Effector CD4-positive, alpha-beta T cell (primary cell): ENCODE data around the gene PGP.
"Not testable (repeated sequence)": the region's sequence is repeated elsewhere in the genome, so short reads cannot be mapped to it uniquely, and the experiment has no call there.

ENCODE experiments used
- DNase-seq: peaks from one replicate; pipeline ENCODE4 v3.0.0-alpha.2; 2020
- total RNA-seq: gene quantifications from one replicate; lab custom pipeline; 2026; lab: John Stamatoyannopoulos, UW

Gene PGP, protein sequence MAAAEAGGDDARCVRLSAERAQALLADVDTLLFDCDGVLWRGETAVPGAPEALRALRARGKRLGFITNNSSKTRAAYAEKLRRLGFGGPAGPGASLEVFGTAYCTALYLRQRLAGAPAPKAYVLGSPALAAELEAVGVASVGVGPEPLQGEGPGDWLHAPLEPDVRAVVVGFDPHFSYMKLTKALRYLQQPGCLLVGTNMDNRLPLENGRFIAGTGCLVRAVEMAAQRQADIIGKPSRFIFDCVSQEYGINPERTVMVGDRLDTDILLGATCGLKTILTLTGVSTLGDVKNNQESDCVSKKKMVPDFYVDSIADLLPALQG
- total RNA-seq = 17.6 reads per million, percentile 44 among the genes with 10 or more reads in this experiment

DNA sequence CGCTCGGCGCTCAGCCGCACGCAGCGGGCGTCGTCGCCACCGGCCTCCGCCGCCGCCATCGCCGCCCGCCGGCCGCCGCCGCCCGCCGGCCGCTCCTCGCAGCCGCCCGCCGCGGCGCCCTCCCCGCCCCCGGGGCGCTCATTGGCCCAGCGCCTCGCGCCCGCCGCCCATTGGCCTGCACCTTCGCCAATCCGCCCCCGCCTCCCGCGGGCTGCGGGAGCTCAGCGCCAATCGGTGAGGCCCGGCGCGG is at the start of gene PGP:
Gene PGP (minus strand): TSS at position 122 of the 250 bp plus-strand sequence. CDS start 63 bp downstream, at position 59.
- DNase-seq = no peak

DNA sequence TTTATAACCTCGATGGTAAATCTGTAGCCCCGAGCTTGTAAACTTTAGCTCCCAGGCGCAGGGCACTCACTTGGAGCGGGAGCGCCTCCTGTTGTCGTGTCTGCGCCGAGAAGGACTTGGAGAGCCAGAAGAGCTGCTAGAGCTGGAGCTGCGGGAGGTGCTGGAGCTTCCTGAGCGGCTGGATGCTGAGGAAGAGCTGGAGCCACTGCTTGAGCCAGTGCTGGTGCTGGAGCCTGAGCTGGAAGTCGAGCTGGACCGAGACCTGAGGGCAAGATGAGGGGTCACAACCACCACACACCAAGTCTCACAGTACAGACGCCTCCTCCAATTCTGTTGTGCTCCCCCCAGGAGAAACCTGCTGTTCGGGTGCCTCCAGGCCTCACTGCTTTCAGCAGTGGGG is 48.4 kb upstream of the PGP start:
- DNase-seq = not testable (repeated sequence)

DNA sequence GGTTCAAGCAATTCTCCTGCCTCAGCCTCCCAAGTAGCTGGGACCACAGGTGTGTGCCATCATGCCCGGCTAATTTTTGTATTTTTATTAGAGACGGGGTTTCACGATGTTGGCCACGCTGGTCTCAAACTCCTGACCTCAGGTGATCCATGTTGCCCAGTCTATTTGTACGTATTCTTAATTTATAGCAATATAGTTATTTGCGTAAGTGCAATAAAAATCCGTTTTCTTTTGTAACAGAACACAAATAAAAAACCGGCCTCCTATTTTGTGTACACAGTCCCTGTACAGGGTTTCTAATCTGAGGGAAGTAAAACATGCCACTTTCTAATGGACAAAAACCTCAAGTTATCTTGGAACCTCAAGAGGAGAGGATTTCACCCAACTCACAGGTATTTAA is 45.6 kb upstream of the PGP start:
- no peak for DNase-seq

DNA sequence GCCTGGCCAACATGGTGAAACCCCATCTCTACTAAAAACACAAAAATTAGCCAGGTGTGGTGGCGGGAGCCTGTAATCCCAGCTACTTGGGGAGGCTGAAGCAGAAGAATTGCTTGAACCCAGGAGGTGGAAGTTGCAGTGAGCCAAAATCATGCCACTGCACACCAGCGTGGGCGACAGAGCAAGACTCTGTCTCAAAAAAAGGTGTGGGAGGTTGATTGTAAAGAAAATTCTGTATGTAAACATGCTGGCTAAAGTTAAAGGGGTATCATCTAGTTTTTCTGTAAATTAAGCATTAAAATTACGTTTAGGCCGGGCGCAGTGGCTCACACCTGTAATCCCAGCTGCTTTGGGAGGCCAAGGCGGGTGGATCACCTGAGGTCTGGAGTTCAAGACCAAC is 43.9 kb upstream of the PGP start:
- DNase-seq = not testable (repeated sequence)

DNA sequence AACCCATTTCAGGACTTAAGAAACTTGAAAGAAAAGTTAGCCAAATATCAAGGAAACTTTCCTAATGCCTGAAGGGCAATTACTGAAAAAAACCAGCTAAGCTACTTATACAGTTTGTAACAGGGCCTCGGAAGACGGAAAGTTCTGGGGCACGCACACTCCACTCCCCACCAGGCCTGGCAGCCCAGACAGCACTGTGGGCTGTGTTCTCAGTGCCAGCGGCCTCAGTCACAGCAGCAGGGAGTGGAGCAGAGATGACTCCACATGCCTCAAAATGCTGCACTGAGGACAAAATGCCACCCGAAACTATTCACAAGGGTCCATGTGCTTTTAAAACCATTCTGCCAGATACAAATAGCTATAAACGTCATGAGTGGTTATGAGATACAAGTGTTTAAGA is 43.1 kb upstream of the PGP start:
- DNase-seq = no peak

DNA sequence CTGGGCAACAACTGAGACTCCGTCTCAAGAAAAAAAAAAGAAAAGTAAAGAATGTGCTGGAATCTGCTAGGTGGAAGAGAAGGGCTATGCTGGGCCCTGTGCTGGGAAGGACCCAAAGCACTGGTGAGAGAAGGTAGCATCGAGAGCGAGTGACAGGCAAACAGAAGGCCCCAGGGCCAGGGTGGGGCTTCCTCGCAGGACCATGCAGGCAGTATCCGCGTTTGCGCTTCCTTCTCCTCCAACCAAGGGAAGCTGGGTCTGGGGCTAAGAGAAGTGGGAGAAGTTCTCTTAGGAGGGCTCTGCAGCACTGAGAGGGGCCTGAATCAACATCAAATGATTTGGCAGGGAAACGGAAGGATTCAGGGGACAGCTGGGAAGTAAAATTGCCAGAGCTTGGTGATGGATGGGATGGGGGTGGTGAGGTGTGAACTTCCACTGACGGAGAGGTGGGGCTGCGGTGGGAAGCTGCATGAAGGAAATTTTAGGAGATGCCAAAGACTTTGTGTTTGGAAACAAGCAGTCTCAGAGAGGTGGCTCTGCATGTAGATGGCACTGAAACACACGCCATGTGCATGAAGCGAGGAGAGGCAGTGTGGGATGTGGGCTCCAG is 42.0 kb upstream of the PGP start:
- no peak for DNase-seq

DNA sequence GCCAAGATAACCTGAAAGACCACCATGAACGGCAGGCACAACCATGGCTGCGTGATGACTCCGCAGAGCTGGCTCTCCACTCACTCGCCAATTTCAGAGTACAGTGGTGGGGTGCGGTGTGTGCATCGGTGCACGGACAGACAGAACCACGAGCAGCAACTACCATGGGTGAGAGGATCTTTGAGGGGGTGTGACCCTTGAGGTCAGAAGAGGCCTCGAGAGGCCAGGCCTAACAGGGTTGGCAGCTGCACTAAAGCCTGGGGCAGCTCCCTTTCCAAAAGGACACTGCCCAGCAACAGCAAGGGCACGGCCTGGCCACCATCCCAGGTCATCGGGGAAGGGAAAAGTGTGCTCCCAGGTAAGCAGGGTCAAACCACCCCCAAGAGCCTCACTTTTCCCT is 38.7 kb upstream of the PGP start:
- DNase-seq = no peak

DNA sequence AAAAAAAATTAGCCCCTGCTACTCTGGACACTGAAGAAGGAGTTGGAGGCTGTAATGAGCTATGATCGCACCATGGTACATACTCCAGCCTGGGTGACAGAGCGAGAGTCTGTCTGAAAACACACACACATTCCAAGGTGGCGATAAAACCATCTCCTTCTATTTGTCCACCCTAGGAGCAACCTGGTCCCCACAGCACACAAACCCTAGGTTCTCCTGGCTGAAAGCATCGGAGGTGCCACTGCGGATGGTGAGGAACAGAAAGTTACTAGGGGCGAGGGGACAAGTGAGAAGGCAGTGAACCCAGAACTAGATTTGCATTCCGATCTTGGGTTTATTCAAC is 38.1 kb upstream of the PGP start:
- no peak for DNase-seq

DNA sequence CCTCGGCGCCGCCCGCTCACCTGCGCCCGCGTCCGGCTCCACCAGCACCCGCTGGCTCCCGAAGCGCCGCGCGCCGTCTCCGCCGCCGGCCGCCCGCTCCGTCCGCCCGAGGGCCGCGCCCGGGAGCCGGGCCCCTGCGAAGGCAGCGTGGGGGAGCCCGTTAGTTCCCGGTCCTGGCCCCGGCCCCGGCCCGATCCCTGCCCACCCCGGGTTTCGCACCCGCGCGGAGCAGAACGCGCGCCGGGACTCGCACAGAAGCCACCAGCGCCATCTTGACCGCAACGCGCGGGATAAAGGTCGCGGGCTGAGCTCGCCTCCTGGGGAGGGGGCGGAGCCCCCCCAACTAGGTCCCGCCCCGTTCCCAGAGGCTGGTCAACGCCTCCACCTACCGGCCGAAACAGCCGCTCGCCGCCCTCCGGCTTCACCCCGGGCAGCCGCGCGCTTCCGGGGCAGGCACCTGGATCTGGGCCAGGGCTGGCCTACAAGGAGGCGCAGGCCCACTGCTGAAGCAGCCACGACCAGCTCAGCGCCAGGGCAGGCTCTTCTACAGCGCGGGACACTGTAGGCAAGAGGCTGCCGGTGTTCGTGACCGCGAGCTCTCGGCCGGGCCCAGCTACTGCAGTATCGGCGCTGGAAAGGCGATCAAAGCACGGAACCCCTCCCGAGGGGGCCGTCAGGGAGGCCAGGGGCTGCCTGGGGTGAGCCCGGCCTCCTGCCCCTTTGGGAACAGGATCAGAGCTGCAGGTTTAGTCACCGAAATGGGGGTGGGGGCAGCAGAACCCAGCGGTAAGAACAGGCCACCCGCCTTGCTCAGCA is 36.9 kb upstream of the PGP start, which contains the start of gene ECI1:
Gene ECI1 (minus strand): TSS at position 292 of the 816 bp plus-strand sequence. CDS start 21 bp downstream, at position 271.
- DNase-seq = peak; percentile 62

DNA sequence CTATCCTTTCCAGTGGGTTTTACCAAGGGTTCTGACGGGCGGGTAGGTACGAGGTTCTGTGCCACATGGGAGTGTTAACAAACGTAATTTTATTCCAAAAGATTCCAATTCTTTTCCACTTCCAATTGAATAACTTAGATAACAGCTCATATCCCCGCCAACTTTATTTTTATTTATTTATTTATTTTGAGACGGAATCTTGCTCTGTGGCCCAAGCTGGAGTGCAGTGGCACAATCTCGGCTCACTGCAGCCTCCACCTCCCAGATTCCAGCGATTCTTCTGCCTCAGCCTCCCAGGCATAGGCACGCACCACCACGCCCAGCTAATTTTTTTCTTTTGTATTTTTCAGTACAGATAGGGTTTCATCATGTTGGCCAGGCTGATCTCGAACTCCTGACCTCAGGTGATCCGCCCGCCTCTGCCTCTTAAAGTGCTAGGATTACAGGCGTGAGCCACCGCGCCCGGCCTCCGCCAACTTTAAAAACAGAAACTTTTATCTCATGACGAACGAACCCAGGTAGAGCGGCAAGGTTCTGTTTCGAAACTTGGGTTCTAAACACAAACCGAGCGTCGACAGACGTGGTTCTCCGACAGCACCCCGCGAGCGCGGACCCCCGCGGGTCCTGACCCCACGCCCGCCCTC is 36.1 kb upstream of the PGP start:
- peak; percentile 16 for DNase-seq

DNA sequence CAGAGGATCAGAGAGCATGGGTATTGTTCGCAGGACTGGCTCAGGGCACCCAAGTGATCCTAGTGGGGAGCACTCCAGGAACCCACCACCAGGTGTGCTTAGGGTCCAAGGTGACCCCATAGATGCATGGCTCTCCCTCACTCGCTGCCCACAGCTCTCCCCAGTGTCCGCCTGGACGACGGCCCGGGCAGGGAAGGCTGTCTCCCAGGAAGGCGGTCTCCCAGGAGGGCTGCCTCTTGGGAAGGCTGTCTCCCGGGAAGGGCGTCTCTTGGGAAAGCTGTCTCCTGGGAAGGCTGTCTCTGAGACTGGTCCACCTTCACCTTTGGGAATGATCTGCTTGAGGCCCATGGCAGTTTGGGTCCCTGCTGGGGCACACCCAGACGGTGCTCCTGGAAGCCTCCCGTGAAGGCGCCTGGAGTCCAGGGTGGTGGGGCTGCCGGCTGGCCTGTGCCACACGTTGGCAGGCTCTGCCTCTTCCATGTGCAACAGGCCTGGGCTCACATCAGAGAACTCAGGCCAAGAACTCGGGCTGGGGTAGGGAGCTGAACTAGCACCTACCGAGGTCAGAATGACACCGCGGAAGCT is 31.8 kb upstream of the PGP start:
- no peak for DNase-seq

DNA sequence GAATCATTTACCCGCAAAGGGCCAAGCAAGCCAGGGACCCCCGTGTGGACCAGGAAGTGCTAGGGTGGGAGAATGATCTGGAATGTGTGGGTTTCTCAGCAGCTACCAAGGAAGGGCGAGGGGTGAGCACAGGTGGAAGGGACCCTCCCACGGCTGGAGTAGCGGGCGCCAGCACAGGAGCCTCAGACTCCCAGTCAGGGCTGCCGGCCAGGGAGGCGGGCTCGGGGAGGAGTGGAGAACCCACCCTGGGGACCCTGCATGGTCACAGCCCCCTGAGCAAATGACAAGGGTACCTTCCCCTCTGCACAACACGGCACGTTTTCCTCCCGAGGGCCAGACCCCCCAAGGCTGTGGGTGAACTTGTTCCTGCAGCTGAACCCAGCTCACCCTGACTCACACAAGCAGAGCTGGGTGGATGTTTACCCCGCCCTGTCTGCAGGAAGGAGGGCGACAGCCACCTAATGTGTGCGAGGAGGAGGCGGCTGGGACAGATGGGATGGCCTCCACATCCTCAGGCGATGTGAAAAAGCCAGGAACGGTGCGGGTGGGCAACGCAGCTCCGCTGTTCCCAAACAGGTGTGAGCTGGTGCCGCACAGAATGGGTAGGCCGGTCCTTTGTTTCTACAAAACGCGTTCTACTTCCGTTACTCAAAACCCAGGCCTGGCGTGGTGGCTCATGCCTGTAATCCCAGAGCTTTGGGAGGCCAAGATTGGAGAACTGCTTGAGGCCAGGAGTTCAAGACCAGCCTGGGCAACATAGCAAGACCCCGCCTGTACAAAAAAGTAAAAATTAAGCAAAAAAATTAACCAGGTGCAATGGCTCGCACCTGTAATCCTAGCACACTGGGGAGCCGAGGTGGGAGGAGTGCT is 30.5 kb upstream of the PGP start:
- DNase-seq = no peak

DNA sequence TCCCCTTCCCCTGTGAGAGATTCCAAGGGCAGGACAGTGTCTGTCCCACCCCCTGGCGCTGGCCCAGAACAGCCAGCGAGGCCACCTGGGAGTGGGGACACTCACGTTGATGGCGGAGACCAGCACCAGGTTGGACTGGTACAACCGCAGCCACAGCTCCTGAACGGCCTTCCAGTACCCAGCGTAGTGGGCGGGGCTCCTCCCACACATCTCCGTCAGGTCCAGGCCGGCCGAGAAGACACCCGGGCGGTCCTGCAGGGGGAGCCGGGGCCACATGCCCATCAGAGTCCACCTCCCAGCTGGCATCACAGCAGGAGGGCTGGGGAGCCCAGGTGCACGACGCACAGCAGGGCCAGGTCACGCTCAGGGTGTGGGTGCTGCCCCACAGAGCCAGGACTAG is 29.7 kb upstream of the PGP start:
- DNase-seq = no peak

DNA sequence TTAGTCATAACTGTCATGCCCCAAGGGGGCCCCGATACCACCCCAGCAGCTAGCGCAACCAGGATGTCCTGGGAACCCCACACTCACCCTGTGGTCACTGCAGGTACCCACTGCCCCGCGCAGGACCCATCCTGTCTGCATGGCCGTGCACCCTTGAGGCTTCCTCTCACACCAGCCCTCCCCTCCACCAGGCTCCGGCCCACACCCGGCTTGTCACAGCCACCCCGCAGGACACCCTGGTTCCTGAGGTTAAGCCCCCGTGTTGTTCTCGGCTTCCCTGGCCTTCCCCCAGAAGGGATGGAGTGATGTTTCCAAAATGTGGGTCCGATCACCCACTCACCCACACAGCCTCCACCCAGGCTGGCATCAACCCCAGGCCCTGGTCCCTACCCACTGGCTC is 29.1 kb upstream of the PGP start:
- DNase-seq = no peak

DNA sequence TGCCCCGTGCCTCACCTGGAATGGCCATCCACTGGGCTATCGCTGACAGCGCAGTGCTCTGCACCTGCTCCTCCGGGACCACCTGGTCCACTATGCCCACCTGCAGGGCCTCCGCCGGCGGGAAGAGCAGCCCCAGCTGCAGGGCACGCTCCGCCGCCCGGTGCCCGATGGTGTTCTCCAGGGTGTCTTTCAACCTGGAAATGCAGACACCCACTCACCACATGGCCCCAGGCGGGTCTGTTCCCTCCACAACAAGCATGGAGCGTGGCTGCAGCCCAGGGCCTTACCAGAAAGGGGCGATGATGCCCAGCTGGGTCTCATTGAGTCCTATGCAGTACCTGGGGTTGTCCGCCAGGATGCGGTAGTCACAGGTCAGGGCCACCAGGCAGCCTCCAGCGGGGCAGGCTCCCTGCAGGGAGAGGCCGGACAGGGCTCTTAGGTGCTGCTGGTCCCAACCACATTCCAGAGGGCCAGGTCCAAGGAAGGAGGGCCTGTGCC is 28.4 kb upstream of the PGP start:
- DNase-seq = no peak

DNA sequence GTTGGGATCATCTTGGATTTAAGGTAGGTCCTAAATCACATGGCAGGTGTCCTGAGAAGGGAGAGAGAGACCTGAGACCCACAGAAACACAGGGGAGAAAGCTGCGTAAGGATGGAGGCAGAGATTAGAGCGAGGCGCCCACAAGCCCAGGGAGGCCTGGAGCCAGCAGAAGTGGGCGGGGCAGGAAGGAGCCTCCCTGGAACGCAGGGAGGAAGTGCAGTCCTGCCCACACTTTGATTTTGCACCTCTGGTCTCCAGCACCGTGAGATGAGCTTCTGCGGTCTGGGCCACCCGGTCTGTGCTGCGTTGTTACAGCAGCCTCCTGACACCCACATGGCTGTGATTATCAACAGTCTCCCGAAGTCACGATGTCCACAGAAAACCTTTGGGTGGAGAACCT is 28.0 kb upstream of the PGP start:
- DNase-seq = no peak

DNA sequence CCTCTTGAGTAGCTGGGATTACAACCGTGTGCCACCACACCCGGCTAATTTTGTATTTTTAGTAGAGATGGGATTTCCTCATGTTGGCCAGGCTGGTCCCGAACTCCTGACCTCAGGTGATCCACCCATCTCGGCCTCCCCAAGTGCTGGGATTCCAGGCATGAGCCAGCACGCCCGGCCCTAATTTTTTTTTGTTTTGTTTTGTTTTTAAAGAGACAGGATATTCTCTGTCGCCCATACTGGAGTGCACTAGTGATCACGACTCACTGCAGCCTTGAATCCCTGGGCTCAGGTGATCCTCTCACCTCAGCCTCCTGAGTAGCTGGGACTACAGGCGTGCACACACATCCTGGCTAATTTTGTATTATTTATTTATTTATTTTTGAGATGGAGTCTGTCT is 25.7 kb upstream of the PGP start:
- not testable (repeated sequence) for DNase-seq

DNA sequence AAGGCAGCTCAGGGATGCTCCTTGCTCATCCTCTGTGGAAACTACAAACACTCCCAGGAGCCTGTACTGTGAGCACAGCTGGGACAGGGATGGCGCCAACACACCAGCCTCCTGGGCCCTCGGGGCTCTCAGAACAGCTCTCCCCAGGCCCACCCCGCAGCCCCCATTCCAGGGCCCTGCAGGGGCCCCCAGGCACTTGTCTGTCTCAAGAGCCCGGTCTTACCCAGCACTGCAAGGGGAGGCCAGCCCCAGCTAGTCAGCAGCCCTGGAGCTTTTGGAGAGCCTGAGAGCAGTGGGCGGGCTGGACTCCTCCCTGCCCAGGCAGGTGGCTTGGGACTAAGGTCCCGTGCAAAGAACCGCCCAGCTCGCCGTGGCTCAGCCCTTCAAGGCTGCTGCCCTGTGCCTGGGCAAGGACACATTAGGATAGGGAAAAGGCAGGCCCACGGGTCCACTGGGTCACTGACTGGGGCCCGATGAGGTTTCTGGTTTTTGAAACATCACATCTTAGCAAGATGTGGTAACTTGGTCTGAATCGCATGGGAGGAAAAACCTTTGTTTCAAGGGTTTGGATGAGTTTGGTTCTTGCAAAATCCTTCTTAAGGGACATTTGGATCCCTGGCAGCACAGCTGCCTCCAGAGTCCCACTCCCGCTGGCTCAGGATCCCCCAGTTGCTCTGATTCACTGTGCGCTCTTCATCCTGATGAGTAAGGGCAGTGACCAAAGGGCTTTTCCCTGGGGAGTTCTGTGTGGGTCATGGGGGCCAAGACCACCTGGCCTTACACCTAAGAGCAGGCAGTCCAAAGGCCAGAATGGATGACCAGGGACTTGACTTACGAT is 24.4 kb upstream of the PGP start:
- DNase-seq = no peak

DNA sequence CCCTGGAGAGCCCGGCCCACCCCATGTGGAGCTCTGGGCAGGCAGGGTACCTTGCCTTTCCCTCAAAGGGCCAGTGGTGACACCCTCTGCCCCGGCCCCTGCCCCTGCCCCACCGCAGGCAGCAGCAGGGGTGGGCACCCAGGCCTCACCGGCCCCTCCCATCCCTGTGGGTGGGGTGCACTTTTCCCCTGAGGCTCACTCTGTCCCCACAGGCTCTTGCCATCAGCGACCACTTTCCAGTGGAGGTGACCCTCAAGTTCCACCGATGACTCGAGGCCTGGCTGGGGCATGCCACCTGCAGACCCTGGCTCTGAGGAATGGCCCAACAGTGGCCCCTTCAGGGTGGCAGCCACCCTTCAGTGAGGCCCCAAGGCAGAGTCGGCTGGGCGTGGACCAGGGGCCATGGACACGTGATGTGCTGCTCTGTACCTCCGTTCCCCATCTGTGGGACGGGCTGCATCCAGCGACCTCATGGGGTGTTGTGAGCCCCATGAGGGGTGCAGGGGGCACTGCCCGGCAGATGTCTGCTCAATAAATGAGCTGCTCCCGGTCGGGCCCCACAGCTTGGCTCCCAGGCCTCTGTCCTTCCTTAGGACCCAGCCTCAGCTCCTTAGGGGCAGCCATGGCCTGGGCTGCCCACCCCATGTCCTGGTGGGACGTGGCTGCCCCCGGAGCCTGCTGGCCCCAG is 23.7 kb upstream of the PGP start:
- no peak for DNase-seq

DNA sequence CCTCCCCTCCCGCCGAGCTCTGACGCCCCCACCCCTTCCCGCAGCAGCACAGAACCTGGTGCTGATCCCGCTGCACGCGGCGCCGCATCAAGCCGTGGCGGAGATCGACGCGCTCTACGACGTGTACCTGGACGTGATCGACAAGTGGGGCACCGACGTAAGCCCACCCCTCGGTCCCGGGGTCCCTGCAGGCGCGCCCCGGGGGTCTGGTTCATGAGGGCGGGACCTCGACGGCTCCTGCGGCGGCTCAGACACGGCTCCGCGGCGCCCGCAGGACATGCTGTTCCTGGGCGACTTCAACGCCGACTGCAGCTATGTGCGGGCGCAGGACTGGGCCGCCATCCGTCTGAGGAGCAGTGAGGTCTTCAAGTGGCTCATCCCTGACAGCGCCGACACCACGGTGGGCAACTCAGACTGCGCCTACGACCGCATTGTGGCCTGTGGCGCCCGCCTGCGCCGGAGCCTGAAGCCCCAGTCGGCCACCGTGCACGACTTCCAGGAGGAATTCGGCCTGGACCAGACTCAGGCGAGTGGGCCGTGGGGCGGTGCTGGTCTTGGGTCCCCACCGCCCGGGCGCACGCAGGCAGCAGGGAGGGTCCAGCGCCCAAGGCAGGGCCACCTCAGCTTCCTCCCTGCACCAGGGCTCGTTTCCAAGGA is 23.0 kb upstream of the PGP start:
- no peak for DNase-seq
